PC-3 (cell line): Measurements from ENCODE around the gene DIP2C. TPM values are rescaled to one million over a fixed set of nuclear protein-coding genes. Genes with fewer than 3 reads are reported as not detected.

ENCODE experiments used
- ATAC-seq: fragments of 200-7000 bp; cut with Tn5 transposase; 2 replicates; pipeline ENCODE4 v1.9.1; 2020; ENCODE audit warnings: mild to moderate bottlenecking, moderate library complexity
- BruUV-seq: library from RNA; stranded (reverse); fragments of 400-500 nt; replicated peaks from 2 replicates; lab custom pipeline; 2021; lab: Mats Ljungman, UMichigan
- CTCF ChIA-PET: fragments of 300-600 bp; sonication (Branson Sonifier 250); formaldehyde crosslinking; loops from one replicate; lab custom pipeline; 2022; ENCODE audit warnings: antibody characterized with exemption; lab: Charles Lee
- POLR2A ChIA-PET: fragments of 300-600 bp; sonication (Branson Sonifier 250); formaldehyde crosslinking; loops from one replicate; lab custom pipeline; 2022; ENCODE audit warnings: antibody characterized with exemption; ENCODE audit not compliant: unreplicated experiment; lab: Charles Lee
- DNase-seq: peaks from one replicate; pipeline ENCODE4 v3.0.0-alpha.2; 2015
- H2AFZ ChIP-seq: fragments of 300-600 bp; sonication (generic); 2 replicates; pipeline ENCODE4 v1.6.0; 2016; ENCODE audit warnings: antibody characterized with exemption, low read length
- H3F3A ChIP-seq: fragments of 300-600 bp; sonication (generic); one replicate; pipeline ENCODE4 v1.6.0; 2017; ENCODE audit warnings: antibody characterized with exemption, low read length, control low read depth, mild to moderate bottlenecking; ENCODE audit not compliant: unreplicated experiment
- H3K27ac ChIP-seq: fragments of 300-600 bp; sonication (generic); 2 replicates; pipeline ENCODE4 v1.5.1; 2016; ENCODE audit warnings: mild to moderate bottlenecking, low read length
- H3K27me3 ChIP-seq: fragments of 300-600 bp; sonication (generic); 2 replicates; pipeline ENCODE4 v1.6.1; 2016; ENCODE audit warnings: low read length, mixed read lengths
- H3K36me3 ChIP-seq: fragments of 300-600 bp; sonication (generic); 2 replicates; pipeline ENCODE4 v1.6.1; 2016; ENCODE audit warnings: low read depth, mixed run types, low read length, mixed read lengths
- H3K4me1 ChIP-seq: fragments of 300-600 bp; sonication (generic); 2 replicates; pipeline ENCODE4 v1.5.1; 2016; ENCODE audit warnings: low read length; ENCODE audit not compliant: insufficient read depth
- H3K4me2 ChIP-seq: fragments of 300-600 bp; sonication (generic); 2 replicates; pipeline ENCODE4 v1.6.0; 2016; ENCODE audit warnings: low read length
- H3K4me3 ChIP-seq: fragments of 300-600 bp; sonication (generic); 2 replicates; pipeline ENCODE4 v1.5.1; 2016; ENCODE audit warnings: mild to moderate bottlenecking, low read length, mixed read lengths
- H3K79me2 ChIP-seq: fragments of 300-600 bp; sonication (generic); 2 replicates; pipeline ENCODE4 v1.6.1; 2017; ENCODE audit warnings: low read length, mixed read lengths
- H3K9ac ChIP-seq: fragments of 300-600 bp; sonication (generic); 2 replicates; pipeline ENCODE4 v1.6.0; 2016; ENCODE audit warnings: mild to moderate bottlenecking, low read length
- H3K9me2 ChIP-seq: fragments of 300-600 bp; sonication (generic); replicated peaks from 2 replicates; pipeline ENCODE4 v1.6.1; 2016; ENCODE audit warnings: mixed run types, low read length, mixed read lengths
- H3K9me3 ChIP-seq: fragments of 300-600 bp; sonication (generic); 2 replicates; pipeline ENCODE4 v1.6.1; 2016; ENCODE audit warnings: low read length, mixed read lengths
- H4K20me1 ChIP-seq: fragments of 300-600 bp; sonication (generic); 2 replicates; pipeline ENCODE4 v1.6.1; 2016; ENCODE audit warnings: low read length, mixed read lengths
- CTCF ChIP-seq: fragments of 300-600 bp; sonication (generic); conservative IDR thresholded peaks from 2 replicates; pipeline ENCODE4 v1.5.1; 2017; ENCODE audit warnings: antibody characterized with exemption, low read depth, mild to moderate bottlenecking, low read length
- EZH2 ChIP-seq: fragments of 300-600 bp; sonication (generic); IDR thresholded peaks from one replicate; pipeline ENCODE4 v1.6.1; 2017; ENCODE audit warnings: antibody characterized with exemption, mild to moderate bottlenecking, low read length; ENCODE audit not compliant: unreplicated experiment
- EZH2phosphoT487 ChIP-seq: fragments of 300-600 bp; sonication (generic); IDR thresholded peaks from 2 replicates; pipeline ENCODE4 v1.6.1; 2018; ENCODE audit warnings: mild to moderate bottlenecking, antibody characterized with exemption, low read length, borderline replicate concordance
- intact Hi-C: fragments of 100-400 bp; cut with micrococcal nuclease; formaldehyde crosslinking; loops from 2 replicates; pipeline ENCODE4 v1.9.0; 2023
- total RNA-seq: library from RNA; depleted of rRNA; stranded (reverse); fragments of >200 nt; gene quantifications from 2 replicates; pipeline ENCODE4 v1.2.3, GENCODE V29; 2014

The DIP2C gene
- total RNA-seq, 1 experiment from 2014 or later = 3.1 TPM

- POLR2A ChIA-PET = no interaction called here
- BruUV-seq = no TSS peak
- no peak for TF ChIP-seq EZH2
- TF ChIP-seq CTCF = no peak
- no peak for TF ChIP-seq EZH2phosphoT487
- Histone ChIP-seq H3K9ac (no peak overlapping the region), H3K27me3 (no peaks in the 10 kb centered on the region), H4K20me1 (no peaks in the 10 kb centered on the region), H3K27ac (peak overlapping the region; percentile 55), H3K36me3 (no peaks in the 10 kb centered on the region), H3F3A (no peaks in the 10 kb centered on the region), H3K79me2 (no peaks in the 10 kb centered on the region), H3K4me3 (0 out of 2 replicates have a peak overlapping the region, but pooled peaks have one; percentile 19), H3K9me2 (no peaks in the 10 kb centered on the region), H3K9me3 (no peaks in the 10 kb centered on the region), H2AFZ (no peak overlapping the region), H3K4me1 (peaks cover 8% of the 10 kb centered on the region), H3K4me2 (peak overlapping the region; percentile 68)
- peak; percentile 82 for ATAC-seq
- DNase-seq = peak; percentile 81
- intact Hi-C loops = no loop called here
- CTCF ChIA-PET = interaction anchor here (0.5 kb wide), 1 partner anchor 12 kb away, joined by 5 read pairs; no protein-coding TSS in a partner anchor
Observed at GRCh38 chr10:546971-547590, 142.4 kb downstream of the DIP2C start.

DNA sequence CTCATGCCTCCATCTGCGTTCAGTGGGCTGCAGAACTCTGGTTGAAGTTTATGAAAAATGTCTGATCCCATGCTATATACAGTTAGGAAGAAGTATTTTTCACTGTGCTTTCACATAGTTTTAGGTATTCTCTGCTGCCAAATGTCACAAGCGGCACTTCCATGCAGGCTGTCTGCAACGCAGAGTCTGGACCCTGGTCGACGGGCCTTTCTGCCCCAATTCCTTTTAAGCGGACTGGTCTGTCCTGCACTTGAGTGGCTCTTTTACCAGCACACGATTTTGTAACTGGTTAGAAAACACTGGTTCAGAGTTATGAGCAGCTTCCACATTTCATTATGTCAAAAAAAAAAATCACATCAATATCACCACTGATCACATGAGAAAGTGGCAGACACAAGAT lies 143.0 kb downstream of the DIP2C start:
- no peaks in the 10 kb centered on the region for H3K27me3 ChIP-seq
- no peaks in the 10 kb centered on the region for H3K36me3 ChIP-seq
- DNase-seq = no peak
- BruUV-seq = no TSS peak
- peak overlapping the region; percentile 68 for H3K4me2 ChIP-seq
- peaks cover 8% of the 10 kb centered on the region for H3K4me1 ChIP-seq
- intact Hi-C loops = no loop called here
- no peaks in the 10 kb centered on the region for H4K20me1 ChIP-seq
- no peak for TF ChIP-seq EZH2
- H3F3A ChIP-seq = no peaks in the 10 kb centered on the region
- no peak overlapping the region for H2AFZ ChIP-seq
- no peaks in the 10 kb centered on the region for H3K79me2 ChIP-seq
- ChIA-PET CTCF (no interaction called here), POLR2A (no interaction called here)
- H3K9me3 ChIP-seq = no peaks in the 10 kb centered on the region
- 0 out of 2 replicates have a peak overlapping the region, but pooled peaks have one; percentile 20 for H3K27ac ChIP-seq
- no peak overlapping the region for H3K4me3 ChIP-seq
- ATAC-seq = no peak
- H3K9me2 ChIP-seq = no peaks in the 10 kb centered on the region
- H3K9ac ChIP-seq = no peak overlapping the region

DNA sequence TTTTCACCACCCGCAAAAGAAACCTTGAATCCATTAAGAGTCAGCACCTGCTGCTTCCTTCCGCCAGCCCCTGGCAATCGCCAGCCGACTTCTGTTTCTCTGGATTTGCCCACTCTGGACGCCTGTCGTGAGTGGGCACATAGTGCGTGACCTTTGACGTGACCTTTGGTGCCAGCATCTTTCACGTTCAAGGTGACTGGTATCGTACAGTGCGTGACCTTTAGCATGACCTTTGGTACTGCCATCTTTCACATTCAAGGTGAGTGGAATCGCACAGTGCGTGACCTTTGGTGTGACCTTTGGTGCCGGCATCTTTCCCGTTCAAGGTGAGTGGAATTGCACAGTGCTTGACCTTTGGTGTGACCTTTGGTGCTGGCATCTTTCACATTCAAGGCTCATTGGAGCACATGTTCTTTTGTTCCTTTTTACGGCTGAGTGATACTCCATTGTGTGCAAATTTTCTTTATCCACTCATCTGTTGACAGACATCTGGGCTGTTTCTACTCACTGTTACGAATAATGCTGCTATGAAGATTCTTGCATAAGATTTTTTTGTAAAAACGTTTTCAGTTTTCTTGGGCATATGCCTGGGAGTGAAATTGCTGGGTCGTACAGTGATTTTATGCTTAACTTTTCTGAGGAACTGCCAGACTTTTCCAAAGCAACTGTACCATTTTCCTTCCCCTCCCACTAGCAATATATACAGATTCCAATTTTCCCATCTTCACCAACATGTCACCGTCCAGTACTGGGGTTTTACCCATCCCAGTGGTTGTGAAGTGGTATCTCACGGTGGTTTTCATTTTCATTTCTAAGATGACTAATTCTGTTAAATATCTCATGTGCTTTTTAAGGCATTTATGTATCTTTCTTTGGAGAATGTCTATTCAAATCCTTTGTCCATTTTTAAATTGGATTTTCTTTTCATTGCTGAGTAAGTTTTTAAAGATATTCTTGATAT lies 145.3 kb downstream of the DIP2C start:
- Histone ChIP-seq H3K27ac (no peak overlapping the region), H3K4me2 (no peak overlapping the region), H3F3A (no peaks in the 10 kb centered on the region), H3K36me3 (no peaks in the 10 kb centered on the region), H3K4me1 (peaks cover 8% of the 10 kb centered on the region), H2AFZ (no peak overlapping the region), H3K4me3 (no peak overlapping the region), H3K9ac (no peak overlapping the region), H3K9me3 (no peaks in the 10 kb centered on the region), H3K79me2 (no peaks in the 10 kb centered on the region), H4K20me1 (no peaks in the 10 kb centered on the region), H3K27me3 (no peaks in the 10 kb centered on the region), H3K9me2 (no peaks in the 10 kb centered on the region)
- TF ChIP-seq EZH2phosphoT487 (no peak), EZH2 (no peak)
- intact Hi-C loops = no loop called here
- ChIA-PET CTCF (no interaction called here), POLR2A (interaction anchor here (0.7 kb wide), 1 partner anchor 304 kb away, joined by 52 read pairs; no protein-coding TSS in a partner anchor)
- DNase-seq (no peak), ATAC-seq (no peak)
- no TSS peak for BruUV-seq
